ENCODE measurements around the gene LCN6. TPM values are rescaled to one million over a fixed set of nuclear protein-coding genes. Genes with fewer than 3 reads are reported as not detected.

LCN6 gene
- total RNA-seq, 2 experiments from 2014 or later: not detected

GRCh38 chr9:136729144-136729543, 19.2 kb downstream of the LCN6 start:
- Mint-ChIP-seq H3K9me3 (no peaks in the 10 kb centered on the region), H3K4me1 (ENCODE audit: low read depth) (peaks cover 18% of the 10 kb centered on the region), H3K27ac (peak overlapping the region; percentile 44), H3K4me3 (peak overlapping the region; percentile 73), H3K27me3 (peaks cover 7% of the 10 kb centered on the region), H3K36me3 (ENCODE audit: low read depth) (peaks cover 35% of the 10 kb centered on the region)
- Histone ChIP-seq H3K4me3 (ENCODE audit: low read length) (peak overlapping the region; percentile 57), H3K9me3 (ENCODE audit: control insufficient read depth in 1 of 2, insufficient read depth in 1 of 2, low read length in 2 of 2) (no peaks in the 10 kb centered on the region), H3K27ac (ENCODE audit: low read depth in 1 of 2, low read length in 2 of 2) (no peak overlapping the region), H3K36me3 (ENCODE audit: insufficient read depth, low read length) (peaks cover 27% of the 10 kb centered on the region), H3K27me3 (ENCODE audit: control insufficient read depth in 1 of 2, insufficient read depth in 2 of 2, low read length in 2 of 2) (no peaks in the 10 kb centered on the region), H3K4me1 (ENCODE audit: insufficient read depth, low read length) (peaks cover 40% of the 10 kb centered on the region)
- intact Hi-C loops (cut with DNase I, micrococcal nuclease): loop anchor here in 1 of 2 experiments (2.0 to 5.0 kb wide), 3 partner anchors 182 to 318 kb away; partner anchors contain the start of genes ENTR1, NOTCH1 and PMPCA
- peak in 2 of 14 experiments; percentile 6 to 40 for DNase-seq
- TF ChIP-seq CTCF (IDR thresholded peaks at IDR 0.05): no peak
- CTCF ChIA-PET: interaction anchor here (2.1 to 2.6 kb wide), 2 partner anchors 15 to 366 kb away, joined by 7 read pairs; partner anchors contain the start of gene DNLZ
- ATAC-seq (ENCODE audit: poor library complexity): no peak
- POLR2A ChIA-PET: interaction anchor here (1.3 kb wide), 1 partner anchor 13 kb away, joined by 4 read pairs; no protein-coding TSS in a partner anchor

GRCh38 chr9:136728548-136729123, 19.7 kb downstream of the LCN6 start:
- Mint-ChIP-seq H3K36me3 (ENCODE audit: low read depth) (peaks cover 40% of the 10 kb centered on the region), H3K4me1 (ENCODE audit: low read depth) (peaks cover 23% of the 10 kb centered on the region), H3K27ac (no peak overlapping the region), H3K27me3 (peaks cover 7% of the 10 kb centered on the region), H3K4me3 (peak overlapping the region; percentile 73), H3K9me3 (no peaks in the 10 kb centered on the region)
- ChIA-PET CTCF (interaction anchor here (0.6 to 2.6 kb wide), 8 partner anchors 15 to 401 kb away, joined by 3 to 13 read pairs (median 5); partner anchors contain the start of genes AJM1, DNLZ, MAN1B1 and NPDC1), POLR2A (interaction anchor here (0.5 to 1.8 kb wide), 21 partner anchors 9 to 525 kb away, joined by 3 to 12 read pairs (median 4); partner anchors contain the start of genes ANAPC2, CCDC183, MAN1B1 and SAPCD2)
- TF ChIP-seq CTCF (IDR thresholded peaks at IDR 0.05): no peak
- Histone ChIP-seq H3K4me3 (ENCODE audit: low read length) (peak overlapping the region; percentile 57), H3K27me3 (ENCODE audit: control insufficient read depth in 1 of 2, insufficient read depth in 2 of 2, low read length in 2 of 2) (no peaks in the 10 kb centered on the region), H3K9me3 (ENCODE audit: control insufficient read depth in 1 of 2, insufficient read depth in 1 of 2, low read length in 2 of 2) (no peaks in the 10 kb centered on the region), H3K27ac (ENCODE audit: low read depth in 1 of 2, low read length in 2 of 2) (no peak overlapping the region), H3K4me1 (ENCODE audit: insufficient read depth, low read length) (peaks cover 40% of the 10 kb centered on the region), H3K36me3 (ENCODE audit: insufficient read depth, low read length) (peaks cover 32% of the 10 kb centered on the region)
- ATAC-seq (ENCODE audit: poor library complexity): no peak
- peak in 1 of 14 experiments; percentile 7 for DNase-seq
- intact Hi-C loops (cut with DNase I, micrococcal nuclease): loop anchor here in 1 of 2 experiments (2.0 to 5.0 kb wide), 3 partner anchors 181 to 318 kb away; partner anchors contain the start of genes ENTR1, NOTCH1 and PMPCA

DNA sequence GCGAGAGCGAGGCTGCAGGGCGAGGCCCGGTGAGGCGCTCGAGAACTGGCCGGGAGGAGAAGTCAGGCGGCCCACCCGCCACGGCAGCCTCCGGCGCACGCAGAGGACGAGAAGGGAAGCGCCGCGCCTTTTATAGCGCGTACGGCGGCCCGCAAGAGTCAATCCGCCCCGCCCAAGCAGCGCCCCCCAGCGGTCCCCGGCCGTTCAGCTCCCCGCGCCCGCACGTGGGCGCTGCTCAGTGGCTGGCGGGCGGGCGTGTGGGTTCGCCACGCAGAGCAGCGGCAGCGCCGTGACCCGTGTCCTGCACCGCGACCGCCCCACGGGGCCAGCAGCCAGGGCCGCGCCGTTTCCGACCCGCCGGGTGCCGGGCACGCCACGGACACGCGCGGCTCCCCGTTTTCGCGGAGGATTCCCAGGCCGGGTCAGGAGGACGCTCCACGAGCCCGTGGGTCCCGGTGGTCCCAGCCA, 20.2 kb downstream of the LCN6 start:
- intact Hi-C loops (cut with DNase I, micrococcal nuclease): loop anchor here in 1 of 2 experiments (2.0 to 5.0 kb wide), 3 partner anchors 181 to 317 kb away; partner anchors contain the start of genes ENTR1, NOTCH1 and PMPCA
- H3K4me3 ChIP-seq (ENCODE audit: low read length): peak overlapping the region; percentile 94

More for the DNA sequence above, 20.2 kb downstream of the LCN6 start:
- Mint-ChIP-seq H3K9me3 (no peaks in the 10 kb centered on the region), H3K27me3 (peaks cover 7% of the 10 kb centered on the region), H3K4me1 (ENCODE audit: low read depth) (peaks cover 24% of the 10 kb centered on the region), H3K36me3 (ENCODE audit: low read depth) (peaks cover 45% of the 10 kb centered on the region), H3K4me3 (peak overlapping the region; percentile 74), H3K27ac (peak overlapping the region; percentile 92)
- POLR2A ChIA-PET: interaction anchor here (0.5 to 1.8 kb wide), 21 partner anchors 10 to 526 kb away, joined by 3 to 12 read pairs (median 4); partner anchors contain the start of genes ANAPC2, CCDC183, MAN1B1 and SAPCD2
- peak; percentile 80 for TF ChIP-seq CTCF (IDR thresholded peaks at IDR 0.05)
- DNase-seq (peak; percentile 84 to 97 (median 94)), ATAC-seq (ENCODE audit: poor library complexity) (peak; percentile 73)
- CTCF ChIA-PET: interaction anchor here (0.6 to 2.6 kb wide), 8 partner anchors 14 to 401 kb away, joined by 3 to 13 read pairs (median 5); partner anchors contain the start of genes AJM1, DNLZ, MAN1B1 and NPDC1
- Histone ChIP-seq H3K27me3 (ENCODE audit: control insufficient read depth in 1 of 2, insufficient read depth in 2 of 2, low read length in 2 of 2) (no peaks in the 10 kb centered on the region), H3K36me3 (ENCODE audit: insufficient read depth, low read length) (peaks cover 37% of the 10 kb centered on the region), H3K4me1 (ENCODE audit: insufficient read depth, low read length) (peaks cover 40% of the 10 kb centered on the region), H3K27ac (ENCODE audit: low read depth in 1 of 2, low read length in 2 of 2) (peak overlapping the region in 1 of 2 donors; percentile 65), H3K9me3 (ENCODE audit: control insufficient read depth in 1 of 2, insufficient read depth in 1 of 2, low read length in 2 of 2) (no peaks in the 10 kb centered on the region)
